MM.1S (cell line): ENCODE results near the gene NOD2.

Source experiments
- DNase-seq: peaks from one replicate; pipeline ENCODE4 v3.0.0-alpha.2; 2015
- H2AFZ ChIP-seq: fragments of 300-600 bp; sonication (generic); 2 replicates; pipeline ENCODE4 v1.6.0; 2016; ENCODE audit warnings: antibody characterized with exemption, low read length
- H3F3A ChIP-seq: fragments of 300-600 bp; sonication (generic); 2 replicates; pipeline ENCODE4 v1.6.1; 2016; ENCODE audit warnings: mild to moderate bottlenecking, antibody characterized with exemption, low read length, moderate library complexity, mixed read lengths; ENCODE audit not compliant: insufficient read depth
- H3K27ac ChIP-seq: fragments of 300-600 bp; sonication (generic); 2 replicates; pipeline ENCODE4 v1.5.1; 2016; ENCODE audit warnings: mild to moderate bottlenecking, low read length
- H3K27me3 ChIP-seq: fragments of 300-600 bp; sonication (generic); replicated peaks from 2 replicates; pipeline ENCODE4 v1.6.0; 2016; ENCODE audit warnings: low read length; ENCODE audit not compliant: insufficient read depth
- H3K36me3 ChIP-seq: fragments of 300-600 bp; sonication (generic); replicated peaks from 2 replicates; pipeline ENCODE4 v1.6.1; 2016; ENCODE audit warnings: mild to moderate bottlenecking, low read length, mixed read lengths; ENCODE audit not compliant: insufficient read depth
- H3K4me1 ChIP-seq: fragments of 300-600 bp; sonication (generic); 2 replicates; pipeline ENCODE4 v1.6.1; 2016; ENCODE audit warnings: low read length, mixed read lengths
- H3K4me2 ChIP-seq: fragments of 300-600 bp; sonication (generic); 2 replicates; pipeline ENCODE4 v1.6.0; 2016; ENCODE audit warnings: low read depth, low read length
- H3K4me3 ChIP-seq: fragments of 300-600 bp; sonication (generic); 2 replicates; pipeline ENCODE4 v1.5.1; 2016; ENCODE audit warnings: low read length, mixed read lengths
- H3K79me2 ChIP-seq: fragments of 300-600 bp; sonication (generic); 2 replicates; pipeline ENCODE4 v1.6.1; 2016; ENCODE audit warnings: mixed run types, low read length, mixed read lengths
- H3K9ac ChIP-seq: fragments of 300-600 bp; sonication (generic); 2 replicates; pipeline ENCODE4 v1.6.1; 2016; ENCODE audit warnings: low read length, mixed read lengths
- H3K9me2 ChIP-seq: fragments of 300-600 bp; sonication (generic); replicated peaks from 2 replicates; pipeline ENCODE4 v1.6.1; 2016; ENCODE audit warnings: mild to moderate bottlenecking, low read length, mixed read lengths; ENCODE audit not compliant: insufficient read depth
- H3K9me3 ChIP-seq: fragments of 300-600 bp; sonication (generic); replicated peaks from 2 replicates; pipeline ENCODE4 v1.6.1; 2016; ENCODE audit warnings: mild to moderate bottlenecking, low read length, mixed read lengths; ENCODE audit not compliant: insufficient read depth
- H4K20me1 ChIP-seq: fragments of 300-600 bp; sonication (generic); 2 replicates; pipeline ENCODE4 v1.6.1; 2016; ENCODE audit warnings: mild to moderate bottlenecking, low read length, moderate library complexity, mixed read lengths; ENCODE audit not compliant: insufficient read depth
- EZH2 ChIP-seq: fragments of 300-600 bp; sonication (generic); optimal IDR thresholded peaks from 2 replicates; pipeline ENCODE3; 2017; ENCODE audit warnings: low read depth, mild to moderate bottlenecking, antibody characterized with exemption, low read length, mixed read lengths
- EZH2phosphoT487 ChIP-seq: fragments of 300-600 bp; sonication (generic); IDR thresholded peaks from 2 replicates; pipeline ENCODE4 v1.6.1; 2018; ENCODE audit warnings: antibody characterized with exemption, low read length
- TF ChIP-seq, protein P1 (sequence below): fragments of 300-600 bp; sonication (generic); IDR thresholded peaks from 2 replicates; pipeline ENCODE4 v1.5.1; 2016; ENCODE audit warnings: antibody characterized with exemption, low read length, mixed read lengths

The NOD2 gene

DNA sequence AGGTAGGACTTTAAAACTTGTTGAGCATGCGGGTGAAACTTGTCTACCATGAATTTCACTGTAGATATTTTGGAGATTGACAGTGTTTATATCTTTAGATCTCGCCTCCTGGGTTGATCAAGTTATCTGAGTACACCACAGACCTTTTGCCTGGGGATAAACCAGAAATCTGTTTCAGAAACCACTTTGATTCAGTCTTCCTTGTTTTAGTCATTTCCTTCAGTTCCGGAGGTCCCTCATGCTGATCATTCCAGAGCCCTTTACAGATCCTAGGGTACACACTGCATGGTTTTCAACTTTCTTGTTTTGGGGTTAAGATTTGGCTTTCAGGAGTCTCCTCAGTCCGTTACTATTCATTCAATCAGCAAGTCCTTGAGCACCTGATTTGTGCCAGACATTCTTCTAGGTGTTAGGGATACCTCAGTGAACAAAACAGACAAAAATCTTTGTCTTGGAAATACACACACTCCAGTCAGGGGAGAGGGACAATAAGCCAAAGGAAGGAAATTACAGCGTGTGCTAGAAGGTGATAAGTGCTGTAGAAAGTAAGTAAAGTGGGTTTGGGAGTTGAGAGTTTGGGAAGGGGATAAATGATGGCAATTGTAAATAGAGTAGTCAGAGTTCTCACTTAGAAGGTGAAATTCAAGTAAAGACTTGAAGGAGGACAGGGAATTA lies 12.2 kb downstream of the NOD2 start:
- Histone ChIP-seq H3K9ac (no peak overlapping the region), H3K4me2 (no peak overlapping the region), H3K79me2 (no peaks in the 10 kb centered on the region), H3K9me2 (no peaks in the 10 kb centered on the region), H3K27me3 (no peaks in the 10 kb centered on the region), H3K36me3 (no peaks in the 10 kb centered on the region), H4K20me1 (no peaks in the 10 kb centered on the region), H3K9me3 (no peaks in the 10 kb centered on the region), H2AFZ (no peak overlapping the region), H3K4me1 (peaks cover 8% of the 10 kb centered on the region), H3F3A (no peaks in the 10 kb centered on the region), H3K4me3 (no peak overlapping the region), H3K27ac (no peak overlapping the region)
- no peak for TF ChIP-seq EZH2
- TF ChIP-seq EZH2phosphoT487 = no peak
- TF ChIP-seq, protein P1, sequence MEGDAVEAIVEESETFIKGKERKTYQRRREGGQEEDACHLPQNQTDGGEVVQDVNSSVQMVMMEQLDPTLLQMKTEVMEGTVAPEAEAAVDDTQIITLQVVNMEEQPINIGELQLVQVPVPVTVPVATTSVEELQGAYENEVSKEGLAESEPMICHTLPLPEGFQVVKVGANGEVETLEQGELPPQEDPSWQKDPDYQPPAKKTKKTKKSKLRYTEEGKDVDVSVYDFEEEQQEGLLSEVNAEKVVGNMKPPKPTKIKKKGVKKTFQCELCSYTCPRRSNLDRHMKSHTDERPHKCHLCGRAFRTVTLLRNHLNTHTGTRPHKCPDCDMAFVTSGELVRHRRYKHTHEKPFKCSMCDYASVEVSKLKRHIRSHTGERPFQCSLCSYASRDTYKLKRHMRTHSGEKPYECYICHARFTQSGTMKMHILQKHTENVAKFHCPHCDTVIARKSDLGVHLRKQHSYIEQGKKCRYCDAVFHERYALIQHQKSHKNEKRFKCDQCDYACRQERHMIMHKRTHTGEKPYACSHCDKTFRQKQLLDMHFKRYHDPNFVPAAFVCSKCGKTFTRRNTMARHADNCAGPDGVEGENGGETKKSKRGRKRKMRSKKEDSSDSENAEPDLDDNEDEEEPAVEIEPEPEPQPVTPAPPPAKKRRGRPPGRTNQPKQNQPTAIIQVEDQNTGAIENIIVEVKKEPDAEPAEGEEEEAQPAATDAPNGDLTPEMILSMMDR = no peak
- no peak for DNase-seq

DNA sequence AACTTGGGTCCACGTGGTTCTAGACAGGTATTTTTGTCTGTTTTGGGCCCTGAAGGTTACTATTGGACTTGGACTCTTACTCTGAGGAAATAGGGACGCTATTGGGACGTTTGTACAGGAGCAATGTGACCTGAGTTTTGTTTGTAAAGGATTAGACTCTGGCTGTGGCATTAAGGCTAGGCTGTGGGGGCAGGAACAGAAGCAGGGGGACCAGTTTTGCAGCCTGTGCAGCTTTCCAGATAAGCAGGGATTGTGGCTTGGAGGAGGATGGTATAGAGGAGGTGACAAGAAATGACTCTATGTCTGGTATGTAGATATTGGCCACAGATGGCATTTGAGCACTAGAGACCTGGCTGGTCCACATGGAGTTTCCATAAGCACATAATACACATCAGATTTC lies 12.8 kb downstream of the NOD2 start:
- no peak overlapping the region for H3K4me3 ChIP-seq
- no peak overlapping the region for H3K4me2 ChIP-seq
- no peaks in the 10 kb centered on the region for H4K20me1 ChIP-seq
- H3K4me1 ChIP-seq = peaks cover 8% of the 10 kb centered on the region
- DNase-seq = no peak
- H3K36me3 ChIP-seq = no peaks in the 10 kb centered on the region
- H3K79me2 ChIP-seq = no peaks in the 10 kb centered on the region
- TF ChIP-seq, protein P1 = no peak
- TF ChIP-seq EZH2phosphoT487 = no peak
- no peaks in the 10 kb centered on the region for H3K27me3 ChIP-seq
- H3F3A ChIP-seq = no peaks in the 10 kb centered on the region
- no peak overlapping the region for H2AFZ ChIP-seq
- no peak overlapping the region for H3K27ac ChIP-seq
- no peaks in the 10 kb centered on the region for H3K9me3 ChIP-seq
- H3K9ac ChIP-seq = no peak overlapping the region
- no peaks in the 10 kb centered on the region for H3K9me2 ChIP-seq

DNA sequence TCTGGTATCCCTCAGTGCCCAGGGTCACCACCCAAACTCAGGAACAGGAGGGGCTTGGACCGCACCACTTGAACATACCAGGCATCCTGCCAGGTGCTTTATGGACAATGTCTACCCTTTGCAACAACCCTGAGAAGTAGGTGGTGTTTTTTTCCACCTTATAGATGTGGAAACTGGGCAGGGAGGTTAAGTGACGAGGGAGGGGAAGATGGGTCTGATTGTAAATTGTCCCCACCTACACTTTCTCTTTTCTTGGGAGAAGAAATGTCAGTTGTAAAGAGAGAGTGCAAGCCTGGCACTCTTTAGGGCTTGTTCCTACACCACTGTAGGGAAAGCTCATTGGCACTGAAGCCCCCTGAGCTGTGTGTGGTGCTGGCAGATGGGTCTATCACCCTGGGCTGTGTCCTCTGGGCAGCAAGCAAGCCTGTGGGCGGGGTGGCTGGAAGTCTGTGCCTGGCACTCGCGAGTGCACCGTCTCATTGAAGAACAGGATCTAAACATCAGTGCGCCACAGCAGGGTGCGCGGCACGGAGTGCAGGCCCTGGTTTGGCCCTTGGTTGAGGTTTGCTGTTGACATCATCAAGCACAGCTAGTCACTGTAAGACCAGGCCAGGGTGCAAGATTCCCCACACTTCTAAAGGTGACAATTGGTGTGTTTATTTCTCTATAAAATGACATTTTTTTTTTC lies 15.1 kb downstream of the NOD2 start:
- Histone ChIP-seq H3K4me2 (no peak overlapping the region), H3K27ac (no peak overlapping the region), H3K4me1 (peaks cover 8% of the 10 kb centered on the region), H3K36me3 (no peaks in the 10 kb centered on the region), H3K9ac (no peak overlapping the region), H3K9me2 (no peaks in the 10 kb centered on the region), H2AFZ (no peak overlapping the region), H3F3A (no peaks in the 10 kb centered on the region), H3K4me3 (no peak overlapping the region), H4K20me1 (no peaks in the 10 kb centered on the region), H3K79me2 (no peaks in the 10 kb centered on the region), H3K9me3 (no peaks in the 10 kb centered on the region), H3K27me3 (no peaks in the 10 kb centered on the region)
- no peak for DNase-seq
- TF ChIP-seq, protein P1 = no peak
- no peak for TF ChIP-seq EZH2phosphoT487
- TF ChIP-seq EZH2 = no peak
